A549 treated with Mapracorat at 1 μM for 4 hours (cell line): ENCODE results near the gene EBF3. TPM values are rescaled to one million over a fixed set of nuclear protein-coding genes. Genes with fewer than 3 reads are reported as not detected.

Experiments used
- total RNA-seq: library from RNA; stranded (reverse); fragments of 200-300 nt; extraction: Qiagen RNA extraction; gene quantifications from 5 replicates; pipeline ENCODE4 v1.2.3, GENCODE V29; 2022

The EBF3 gene, protein sequence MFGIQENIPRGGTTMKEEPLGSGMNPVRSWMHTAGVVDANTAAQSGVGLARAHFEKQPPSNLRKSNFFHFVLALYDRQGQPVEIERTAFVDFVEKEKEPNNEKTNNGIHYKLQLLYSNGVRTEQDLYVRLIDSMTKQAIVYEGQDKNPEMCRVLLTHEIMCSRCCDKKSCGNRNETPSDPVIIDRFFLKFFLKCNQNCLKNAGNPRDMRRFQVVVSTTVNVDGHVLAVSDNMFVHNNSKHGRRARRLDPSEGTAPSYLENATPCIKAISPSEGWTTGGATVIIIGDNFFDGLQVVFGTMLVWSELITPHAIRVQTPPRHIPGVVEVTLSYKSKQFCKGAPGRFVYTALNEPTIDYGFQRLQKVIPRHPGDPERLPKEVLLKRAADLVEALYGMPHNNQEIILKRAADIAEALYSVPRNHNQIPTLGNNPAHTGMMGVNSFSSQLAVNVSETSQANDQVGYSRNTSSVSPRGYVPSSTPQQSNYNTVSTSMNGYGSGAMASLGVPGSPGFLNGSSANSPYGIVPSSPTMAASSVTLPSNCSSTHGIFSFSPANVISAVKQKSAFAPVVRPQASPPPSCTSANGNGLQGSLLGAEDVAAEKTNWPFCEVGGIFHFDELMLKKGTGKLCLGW
- 0.07 to 0.19 TPM (median 0.12 TPM) in 5 replicates for total RNA-seq

DNA sequence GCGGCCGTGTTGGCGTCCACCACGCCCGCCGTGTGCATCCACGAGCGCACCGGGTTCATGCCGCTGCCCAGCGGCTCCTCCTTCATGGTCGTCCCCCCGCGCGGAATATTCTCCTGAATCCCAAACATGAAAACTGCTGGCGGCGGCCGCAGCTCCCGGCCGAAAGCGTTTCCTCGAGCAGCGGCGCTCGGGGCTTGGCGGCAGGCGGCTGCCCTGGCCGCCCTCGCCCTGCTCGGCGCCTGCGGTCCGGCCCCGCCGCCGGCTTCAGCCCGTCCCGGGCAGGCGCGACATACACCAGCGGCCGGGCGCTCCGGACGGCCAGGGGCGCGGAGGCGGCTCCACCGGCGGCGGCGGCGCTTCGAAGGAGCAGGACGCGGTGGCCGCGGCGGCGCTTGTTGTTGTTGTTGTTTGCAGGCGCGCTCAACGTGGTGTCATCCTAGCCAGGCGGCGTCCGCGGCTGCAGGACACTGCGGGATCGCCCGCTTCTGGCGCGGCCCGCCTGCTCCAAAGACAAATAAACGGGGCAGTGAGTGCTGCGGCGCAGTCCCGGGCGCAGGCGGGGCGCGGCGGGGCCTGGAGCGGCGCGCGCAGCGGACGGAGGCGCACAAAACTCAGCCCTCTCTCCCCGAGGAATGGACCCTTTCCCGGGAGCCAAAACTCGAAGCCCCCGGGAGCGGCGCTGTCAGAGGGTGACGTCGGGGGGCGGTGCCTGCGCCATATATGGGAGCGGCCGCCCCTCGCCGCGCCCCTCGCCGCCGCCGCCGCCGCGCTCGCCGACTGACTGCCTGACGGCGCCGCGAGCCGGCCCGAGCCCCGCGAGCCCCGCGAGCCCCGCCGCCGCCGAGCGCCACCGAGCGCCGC, at the start of gene EBF3:
TSS of gene EBF3 (minus strand) at position 634 of the 861 bp plus-strand sequence. CDS start at position 128, 506 bp downstream.

Other genes starting within 250 kb of the EBF3 start
- gene C10orf143, start 146.6 kb upstream of the EBF3 start, total RNA-seq = 0.66 to 1.00 TPM (median 0.81 TPM) in 5 replicates
- gene GLRX3, start 172.1 kb upstream of the EBF3 start, total RNA-seq = 205 to 218 TPM (median 212 TPM) in 5 replicates